CMK (cell line): Measurements from ENCODE around the gene KLHDC7B.
"Not testable (repeated sequence)": the region's sequence is repeated elsewhere in the genome, so short reads cannot be mapped to it uniquely, and the experiment has no call there.

Experiments used
- DNase-seq: peaks from one replicate; pipeline ENCODE4 v3.0.0-alpha.2; 2010; ENCODE audit warnings: low read depth

KLHDC7B gene

DNA sequence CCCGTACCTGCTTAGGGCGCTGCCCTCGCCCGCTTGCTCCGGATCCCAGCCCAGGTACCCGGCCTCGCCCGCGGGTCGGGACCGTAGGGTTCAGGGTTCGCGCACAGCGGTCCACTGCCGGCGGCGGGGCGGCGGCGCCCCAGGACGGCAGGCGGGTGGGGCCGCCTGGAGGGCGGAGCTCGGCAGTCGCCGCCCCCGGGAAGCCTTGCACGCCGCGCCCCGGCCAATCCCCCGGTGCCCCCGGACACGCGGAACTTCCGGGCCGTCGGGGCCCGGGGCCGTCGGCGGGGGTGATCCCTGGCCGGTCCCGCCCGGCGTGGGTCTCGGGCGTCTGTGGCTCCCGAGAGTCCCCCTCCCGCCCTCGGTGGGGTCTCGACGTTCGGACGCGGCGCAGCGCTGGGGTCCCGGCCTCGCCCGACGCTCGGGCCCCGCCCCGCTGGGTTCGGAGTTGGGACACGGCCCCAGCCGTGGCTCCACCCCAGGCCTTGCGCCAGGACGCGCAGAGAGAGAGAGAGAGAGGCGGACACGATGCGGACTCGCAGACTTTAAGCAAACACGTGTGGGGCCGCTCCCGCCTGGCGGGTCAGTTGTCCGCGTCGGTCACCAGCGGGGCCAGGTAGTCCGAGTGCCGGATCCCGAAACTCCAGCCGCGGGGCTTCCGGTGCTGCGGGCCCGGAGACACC lies 15.7 kb upstream of the KLHDC7B start, which contains the start of gene TYMP:
Gene TYMP, minus strand, starts transcription at position 116 of the 683 bp plus-strand sequence. CDS start 303 bp downstream, outside the sequence.
- DNase-seq, result no peak

DNA sequence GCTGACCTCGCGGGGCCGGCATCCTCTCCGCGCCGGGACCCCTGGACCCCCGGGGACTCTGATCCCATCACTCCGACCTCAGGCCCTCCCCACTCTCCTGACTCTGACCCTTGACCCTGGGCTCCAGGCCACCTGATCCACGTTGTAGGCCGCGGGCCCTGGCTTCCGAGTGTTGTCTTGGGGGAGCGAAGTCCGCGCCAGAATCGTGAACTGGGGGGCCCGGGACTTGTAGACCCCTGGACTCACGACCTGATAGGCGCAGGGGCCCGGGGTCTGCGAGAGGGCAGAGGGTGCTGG lies 15.2 kb upstream of the KLHDC7B start:
- DNase-seq, result no peak

DNA sequence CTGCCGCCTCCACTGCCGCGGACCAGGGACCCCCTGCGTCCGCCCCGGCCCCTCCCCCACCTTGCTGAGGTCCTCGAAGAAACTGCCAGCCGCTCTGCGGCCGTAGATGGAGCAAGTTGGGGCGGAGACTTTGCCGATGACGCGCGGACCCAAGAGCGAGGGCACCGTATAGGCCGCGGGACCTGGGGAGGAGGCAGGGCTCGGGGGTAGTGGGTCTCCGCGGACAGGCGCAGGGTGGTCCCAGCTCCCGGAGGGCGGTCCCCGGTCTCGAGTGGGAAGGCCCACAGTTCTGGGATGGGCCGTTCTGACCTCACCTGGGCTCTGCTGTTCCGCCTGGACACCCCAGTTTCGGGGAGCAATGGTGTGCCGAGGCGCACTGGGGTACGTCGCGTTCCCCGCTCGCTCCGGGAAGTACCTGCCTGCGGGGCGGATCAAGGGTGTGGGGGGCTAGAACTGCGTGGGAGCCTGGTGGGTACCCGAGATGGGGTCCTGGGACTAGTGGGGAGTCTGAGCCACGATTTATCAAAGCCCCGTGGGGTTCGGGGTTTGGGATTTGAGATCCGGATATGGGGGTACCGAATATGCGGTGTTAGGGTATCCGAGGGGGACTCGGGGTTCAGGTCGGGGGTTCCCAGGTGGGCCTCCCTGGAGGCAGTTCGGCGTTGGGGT lies 14.7 kb upstream of the KLHDC7B start:
- DNase-seq, result no peak

DNA sequence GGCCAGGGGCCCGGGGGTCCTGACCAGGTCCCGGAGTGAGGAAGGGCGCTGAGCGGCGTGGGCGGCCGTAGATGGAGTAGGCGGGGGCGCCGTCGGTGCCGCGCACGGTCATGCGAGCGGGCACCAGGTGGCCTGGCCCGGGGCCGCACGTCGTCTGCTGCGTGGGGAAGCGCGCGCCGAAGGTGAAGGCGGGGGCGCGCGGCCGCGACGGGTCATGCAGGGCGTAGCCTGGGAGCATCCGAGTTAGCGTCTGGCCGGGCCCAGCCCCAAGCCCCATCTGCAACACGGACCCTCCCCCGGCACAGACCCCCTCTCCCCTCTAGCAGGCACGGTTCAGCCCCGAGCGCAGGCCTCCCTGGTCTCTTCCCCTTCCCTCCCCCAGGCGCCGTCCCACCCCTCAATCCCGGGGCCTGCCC lies 14.1 kb upstream of the KLHDC7B start:
- DNase-seq, result no peak

DNA sequence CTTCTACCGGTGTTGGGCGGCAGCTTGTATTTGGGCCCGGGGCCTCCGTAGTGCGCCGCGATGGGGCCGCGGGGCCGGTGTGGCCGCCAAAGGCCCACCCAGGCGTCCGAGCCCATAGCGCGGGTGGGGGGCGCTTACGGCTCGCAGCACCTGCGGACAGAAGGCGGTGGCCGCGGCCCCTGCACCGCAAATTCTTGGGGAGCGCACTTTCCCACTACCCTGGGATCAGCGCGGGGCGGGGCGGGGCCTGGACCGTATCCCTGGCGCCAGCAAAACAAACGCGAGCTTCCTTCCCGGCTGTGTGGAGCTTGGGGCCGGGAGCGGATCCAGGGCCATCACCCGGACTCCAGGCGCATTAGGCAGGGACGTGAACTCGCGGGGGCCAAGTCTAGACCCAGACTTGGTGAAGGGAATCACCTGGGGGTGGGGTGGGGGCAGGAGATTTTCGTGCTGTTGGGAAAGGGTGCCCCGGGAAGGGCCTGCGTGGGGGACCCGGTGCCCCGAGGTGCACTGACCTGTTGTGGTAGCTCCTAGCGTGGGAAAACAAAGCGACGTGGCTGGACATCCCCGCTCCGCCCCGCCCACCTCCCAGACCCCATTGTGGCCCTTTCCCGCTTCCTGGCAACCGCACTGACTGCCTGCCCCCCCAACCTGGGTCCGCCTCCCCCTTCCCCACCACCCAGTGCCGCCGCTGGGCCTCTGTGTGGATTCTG lies 13.6 kb upstream of the KLHDC7B start:
- no peak for DNase-seq

DNA sequence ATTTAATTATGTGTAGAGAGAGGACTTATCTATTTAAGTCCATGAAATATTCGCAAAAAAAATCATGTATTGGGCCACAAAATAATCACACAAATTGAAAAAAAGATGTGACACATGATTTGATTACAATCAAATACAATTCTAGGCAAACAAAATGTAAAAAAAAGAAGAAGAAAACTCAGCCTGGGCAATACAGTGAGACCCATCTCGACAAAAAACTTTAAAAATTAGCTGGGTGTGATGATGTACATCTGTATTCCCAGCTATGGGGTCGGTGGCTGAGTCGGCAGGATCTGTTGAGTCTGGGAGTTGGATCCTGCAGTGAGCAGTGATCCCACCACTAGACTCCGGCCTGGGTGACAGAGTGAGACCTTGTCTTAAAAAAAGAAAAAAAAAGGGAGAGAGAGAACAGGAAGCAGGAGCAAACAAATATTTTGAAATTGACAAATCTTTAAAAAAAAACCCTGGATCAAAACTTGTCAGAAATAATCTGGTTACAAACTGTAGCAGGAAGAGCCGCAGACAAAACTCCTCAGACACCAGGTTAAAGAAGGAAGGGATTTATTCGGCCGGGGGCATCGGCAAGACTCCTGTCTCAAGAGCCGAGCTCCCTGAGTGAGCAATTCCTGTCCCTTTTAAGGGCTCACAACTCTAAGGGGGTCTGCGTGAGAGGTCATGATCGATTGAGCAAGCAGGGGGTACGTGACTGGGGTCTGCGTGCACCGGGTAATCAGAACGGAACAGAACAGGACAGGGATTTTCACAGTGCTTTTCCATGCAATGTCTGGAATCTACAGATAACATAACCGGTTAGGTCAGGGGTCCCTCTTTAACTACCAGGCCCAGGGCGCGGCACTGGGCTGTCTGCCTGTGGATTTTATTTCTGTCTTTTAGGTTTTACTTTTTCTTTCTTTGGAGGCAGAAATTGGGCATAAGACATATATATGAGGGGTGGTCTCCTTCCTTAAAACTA lies 12.6 kb upstream of the KLHDC7B start:
- no peak for DNase-seq

DNA sequence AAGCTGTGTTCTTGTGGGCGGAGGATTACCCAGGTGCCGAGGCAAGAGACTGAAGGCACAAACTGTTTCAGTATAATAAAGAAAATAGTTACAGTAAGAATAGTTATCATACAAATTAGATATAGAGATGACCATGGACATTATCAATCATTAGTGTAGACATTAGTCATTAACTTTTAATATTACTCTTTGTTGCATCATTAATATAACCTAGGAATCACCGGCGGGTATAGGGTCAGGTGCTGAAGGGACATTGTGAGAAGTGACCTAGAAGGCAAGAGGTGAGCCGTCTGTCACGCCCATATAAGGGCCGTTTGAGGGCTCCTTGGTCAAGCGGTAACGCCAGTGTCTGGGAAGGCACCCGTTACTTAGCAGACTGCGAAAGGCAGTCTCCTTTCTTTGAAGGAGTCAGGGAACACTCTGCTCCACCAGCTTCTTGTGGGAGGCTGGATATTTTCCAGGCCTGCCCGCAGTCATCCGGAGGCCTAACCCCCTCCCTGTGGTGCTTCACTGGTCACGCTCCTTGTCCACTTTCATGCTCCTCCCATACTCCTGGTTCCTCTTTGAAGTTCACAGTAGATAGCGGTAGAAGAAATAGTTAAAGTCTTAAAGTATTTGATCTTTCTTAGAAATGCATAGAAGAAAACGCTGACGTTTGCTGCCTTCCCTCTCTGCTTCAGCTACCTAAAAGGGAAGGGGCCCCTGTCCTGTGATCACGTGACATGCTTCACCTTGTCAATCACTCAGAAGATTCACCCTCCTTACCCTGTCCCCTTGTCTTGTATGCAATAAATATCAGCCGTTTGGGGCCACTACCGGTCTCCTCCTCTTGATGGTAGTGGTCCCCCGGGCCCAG lies 11.6 kb upstream of the KLHDC7B start:
- DNase-seq, result not testable (repeated sequence)

DNA sequence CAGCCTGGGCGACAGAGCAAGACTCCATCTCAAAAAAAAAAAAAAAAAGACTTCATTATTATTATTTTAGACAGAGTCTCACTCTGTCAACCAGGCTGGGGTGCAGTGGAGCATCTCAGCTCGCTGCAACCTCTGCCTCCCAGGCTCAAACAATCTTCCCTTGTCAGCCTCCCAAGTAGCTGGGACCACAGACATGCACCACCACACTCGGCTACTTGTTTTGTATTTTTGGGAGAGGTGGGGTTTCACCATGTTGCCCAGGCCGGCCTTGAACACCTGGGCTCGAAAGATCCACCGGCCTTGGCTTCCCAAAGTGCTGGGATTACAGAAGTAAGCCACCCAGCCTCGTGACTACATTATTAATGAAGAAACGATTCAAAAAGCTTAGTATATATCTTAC lies 10.6 kb upstream of the KLHDC7B start:
- no peak for DNase-seq

DNA sequence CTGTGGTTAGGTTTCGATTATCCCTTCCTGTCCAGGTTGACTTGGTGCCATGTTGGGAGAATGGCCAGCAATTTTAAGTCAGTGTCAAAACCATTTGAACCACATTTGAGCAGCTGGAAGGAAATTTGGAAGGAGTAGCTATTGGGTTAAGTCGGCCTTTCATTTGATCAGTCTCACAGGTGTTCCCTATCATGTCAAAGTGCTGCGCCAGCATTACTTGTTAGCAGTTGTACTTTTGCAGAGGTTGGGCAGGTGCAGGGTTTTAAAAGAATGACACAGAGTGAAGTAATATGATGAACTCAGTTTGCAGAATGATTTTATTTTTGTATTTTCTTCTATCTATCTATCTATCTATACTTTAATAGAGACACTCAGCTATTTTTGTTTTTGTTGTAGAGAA lies 9.5 kb upstream of the KLHDC7B start:
- no peak for DNase-seq

DNA sequence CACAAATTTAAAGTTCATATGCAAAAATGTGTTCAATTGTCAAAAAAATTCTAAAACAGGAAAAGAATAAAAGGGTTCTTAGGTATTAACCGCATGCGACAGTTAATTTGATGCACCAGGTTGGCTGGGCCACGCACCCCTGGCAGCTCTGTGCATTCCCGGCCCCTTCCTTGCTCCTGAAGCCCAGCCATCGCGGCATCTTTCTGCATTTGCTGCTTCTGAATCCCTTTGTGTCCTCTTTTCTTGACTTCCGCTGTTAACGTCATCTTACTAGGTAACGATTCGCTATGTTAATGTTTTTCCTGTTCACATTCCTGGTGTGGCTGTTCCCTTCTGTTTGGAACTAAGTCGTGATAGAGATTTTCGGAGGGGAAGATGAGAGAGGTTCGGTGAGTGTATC lies 7.9 kb upstream of the KLHDC7B start:
- DNase-seq, result no peak

DNA sequence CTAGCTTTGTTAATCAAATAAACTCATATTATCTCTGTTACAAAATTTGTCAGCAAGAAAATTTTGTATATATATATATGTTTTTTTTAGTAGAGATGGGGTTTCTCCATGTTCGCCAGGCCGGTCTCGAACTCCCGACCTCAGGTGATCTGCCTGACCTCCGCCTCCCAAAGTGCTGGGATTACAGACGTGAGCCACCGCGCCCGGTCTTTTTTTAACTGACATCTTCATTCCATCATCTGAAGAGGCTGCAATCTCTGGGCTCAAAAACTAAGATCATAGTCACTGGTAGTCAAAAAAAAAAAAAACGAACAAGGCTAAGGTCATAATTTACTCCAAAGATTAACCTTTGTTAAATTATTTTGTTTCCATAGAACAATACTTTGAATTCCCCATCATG lies 5.3 kb upstream of the KLHDC7B start:
- no peak for DNase-seq

DNA sequence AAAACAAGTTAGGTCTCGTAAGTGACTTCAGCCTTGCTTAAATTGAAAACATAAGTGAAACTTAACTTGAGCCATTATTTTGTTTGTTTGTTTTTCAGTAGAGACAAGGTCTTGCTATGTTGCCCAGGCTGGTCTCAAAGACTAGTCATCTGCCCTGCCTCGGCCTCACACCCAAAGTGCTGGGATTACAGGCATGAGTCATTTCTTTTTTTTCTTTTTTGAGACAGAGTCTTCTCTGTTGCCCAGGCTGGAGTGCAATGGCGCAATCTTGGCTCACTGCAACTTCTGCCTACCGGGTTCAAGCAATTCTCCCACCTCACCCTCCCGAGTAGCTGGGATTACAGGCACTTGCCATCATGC lies 4.1 kb upstream of the KLHDC7B start:
- DNase-seq, result not testable (repeated sequence)

DNA sequence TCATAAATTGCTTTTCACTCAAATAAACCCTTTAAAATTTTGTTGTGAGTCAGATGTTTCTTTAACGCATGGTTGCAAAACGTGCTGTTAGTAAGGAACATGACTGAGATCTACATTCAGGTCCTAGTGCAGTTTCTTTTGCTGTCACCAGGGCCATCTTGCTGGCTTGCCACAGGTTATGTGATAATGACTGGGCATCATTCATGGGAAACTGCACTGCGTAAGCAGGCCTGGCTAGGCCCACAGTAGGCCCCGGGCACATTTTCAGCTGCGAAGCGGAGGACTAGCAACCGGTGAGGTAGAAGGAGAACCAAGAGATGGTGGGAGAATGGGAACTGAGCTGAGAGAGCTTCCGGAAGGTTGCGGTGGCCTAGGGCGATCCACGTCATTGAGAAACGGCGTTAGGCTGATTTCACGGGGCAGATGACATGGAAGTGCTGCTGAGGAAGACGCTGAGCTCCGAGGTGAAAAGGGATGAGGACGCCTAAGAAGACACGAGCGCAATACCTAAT lies 3.2 kb upstream of the KLHDC7B start:
- no peak for DNase-seq

DNA sequence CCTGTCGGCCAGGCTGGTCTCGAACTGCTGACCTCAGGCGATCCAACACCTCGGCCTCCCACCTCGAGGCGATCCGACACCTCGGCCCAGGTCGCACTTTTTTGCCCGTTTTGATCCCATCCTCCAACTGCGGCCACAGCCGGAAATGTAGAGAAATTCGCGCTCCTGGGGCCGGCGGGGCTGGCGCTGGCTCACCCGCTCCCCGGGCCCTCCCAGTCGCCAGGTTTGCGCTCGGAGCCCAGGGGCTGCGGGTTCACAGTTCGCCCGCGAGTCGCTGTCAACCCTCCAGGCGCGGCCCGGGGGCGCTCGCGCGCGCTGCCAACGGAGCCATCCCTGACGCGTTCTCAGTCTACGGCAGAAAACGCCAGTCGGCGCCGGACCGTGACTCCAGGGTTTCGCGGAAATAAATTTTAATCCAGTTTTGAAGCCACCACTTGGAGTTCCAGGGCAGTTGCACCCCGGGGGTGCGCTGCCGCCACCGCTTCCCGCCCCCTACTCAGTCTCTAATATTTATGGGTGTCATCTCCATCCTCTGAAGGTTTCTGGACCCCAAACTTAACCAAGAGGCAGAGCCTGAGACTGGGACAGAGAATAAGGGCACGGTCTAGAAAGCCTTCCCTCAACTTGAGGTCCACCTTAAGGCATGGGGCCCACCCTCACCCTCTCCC lies 1.5 kb upstream of the KLHDC7B start:
- DNase-seq, result no peak

DNA sequence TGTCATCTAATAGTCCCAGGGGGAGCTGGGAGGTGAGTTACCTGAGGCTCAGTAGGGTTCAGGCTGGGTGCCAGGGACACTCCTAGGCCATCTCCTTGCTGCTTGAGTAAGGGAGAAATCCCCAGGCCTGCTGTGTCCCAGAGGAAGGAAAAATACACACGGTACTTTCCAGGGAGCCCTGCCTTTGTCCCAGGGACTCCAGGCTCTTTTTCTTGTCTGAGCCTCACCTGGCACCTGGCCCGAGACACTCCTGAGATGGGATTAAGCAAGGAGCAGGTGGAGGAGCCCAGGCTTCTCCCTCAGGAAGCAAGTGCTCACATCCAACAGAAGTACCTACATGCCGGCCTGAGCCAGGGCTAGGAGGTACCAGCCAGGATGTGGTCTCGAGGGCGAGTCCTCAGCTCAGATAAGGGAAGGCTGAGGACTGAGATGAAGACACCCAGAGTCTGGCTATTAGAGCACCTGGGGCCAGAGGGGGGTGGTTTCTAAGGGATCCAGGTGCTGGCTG lies 899 bp upstream of the KLHDC7B start:
- DNase-seq, result no peak

DNA sequence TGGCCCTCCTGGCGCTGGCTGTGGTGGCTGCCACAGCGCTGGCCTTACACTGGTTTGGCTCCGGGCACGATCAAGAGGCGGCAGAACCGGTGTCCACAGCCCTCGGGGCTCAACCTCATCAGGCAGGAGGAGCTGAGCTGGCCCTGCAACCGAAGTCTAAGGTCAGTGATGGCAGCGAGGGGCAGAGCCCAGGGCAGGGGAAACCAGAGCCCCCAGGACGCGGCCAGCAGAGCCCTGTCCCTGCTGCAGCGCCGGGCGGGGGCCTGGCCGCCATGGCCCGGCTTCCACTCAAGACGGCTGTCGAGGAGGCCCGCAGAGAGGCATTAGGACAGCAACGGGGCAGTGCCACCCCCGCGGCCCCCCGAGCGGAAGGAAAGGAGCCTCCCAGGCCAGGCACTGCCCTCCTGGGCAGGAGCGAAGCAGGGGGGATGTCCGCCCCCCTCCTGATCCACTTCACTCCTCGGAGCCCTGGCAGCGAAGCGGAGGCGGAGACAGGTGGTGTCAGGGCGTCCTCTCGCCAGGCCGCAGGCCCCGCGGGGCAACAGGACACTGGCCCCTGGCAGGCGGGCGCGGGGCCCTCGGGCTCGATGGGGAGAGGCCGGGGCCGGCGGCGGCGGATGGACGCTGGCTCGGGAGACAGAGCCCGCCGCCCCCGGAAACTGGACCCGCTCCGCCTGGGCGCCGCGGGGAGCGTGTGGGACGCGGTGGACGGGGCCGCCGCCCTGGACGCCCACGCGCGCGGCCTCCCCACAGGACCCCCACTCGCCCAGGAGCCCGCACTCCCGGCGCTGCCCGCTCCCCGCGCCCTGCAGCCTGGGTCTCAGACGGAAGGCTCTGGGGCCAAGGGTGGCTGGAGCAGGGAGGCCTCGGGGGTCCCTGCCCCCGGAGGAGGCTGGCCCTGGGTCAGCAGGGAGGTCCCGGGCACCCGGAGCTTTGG lies 895 bp downstream of the KLHDC7B start:
- no peak for DNase-seq

DNA sequence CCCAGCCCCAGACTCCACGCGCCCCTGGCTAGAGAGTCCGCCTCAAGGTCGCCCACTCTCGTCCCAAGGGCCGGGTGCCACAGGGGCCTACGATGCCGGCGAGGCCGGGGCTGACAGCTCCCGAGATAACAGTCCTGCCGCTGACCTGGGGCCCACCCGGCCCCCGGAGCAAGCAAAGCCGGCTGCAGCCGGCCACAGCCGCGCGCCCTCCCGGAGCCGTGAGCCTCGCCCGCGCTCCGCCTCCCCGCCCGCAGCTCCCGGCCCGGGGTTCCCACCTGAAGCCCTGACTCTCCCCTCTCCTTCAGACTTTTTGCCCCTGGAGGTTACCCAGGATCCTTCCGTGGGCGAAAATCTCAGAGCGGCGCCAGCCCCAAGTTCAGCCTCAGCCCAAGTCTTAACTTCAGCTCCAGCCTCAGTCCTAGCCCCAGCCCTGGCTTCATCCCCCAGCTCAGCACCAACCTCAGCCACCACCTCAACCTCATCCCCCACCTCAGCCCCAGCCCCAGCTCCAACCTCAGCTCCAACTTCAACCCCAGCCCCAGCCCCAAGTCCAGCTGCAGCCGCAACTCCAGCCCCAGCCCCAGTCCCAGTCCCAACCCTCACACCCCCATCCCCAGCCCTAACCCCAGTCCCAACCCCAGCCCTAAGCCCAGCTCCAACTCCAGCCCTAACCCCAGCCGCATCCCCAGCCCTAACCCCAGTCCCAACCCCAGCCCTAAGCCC lies 1.7 kb downstream of the KLHDC7B start:
- no peak for DNase-seq
